Liver (tissue), 9 donors: ENCODE data around the gene SORD. TPM values are rescaled to one million over a fixed set of nuclear protein-coding genes. Genes with fewer than 3 reads are reported as not detected.
A peak's percentile ranks its signal among the peaks of the same experiment; 100 is the strongest.
"Not testable (repeated sequence)": the region's sequence is repeated elsewhere in the genome, so short reads cannot be mapped to it uniquely, and the experiment has no call there.

ENCODE experiments used
- DNase-seq: peaks from one replicate; pipeline ENCODE4 v3.0.0-alpha.2; 2017; ENCODE audit warnings: low spot score
- H3K27ac ChIP-seq, 2 donors: one replicate each; pipeline ENCODE4 v1.7.0; 2013; ENCODE audit warnings: inconsistent platforms in 2 of 2, low read length in 2 of 2, control low read depth in 1 of 2, low read depth in 1 of 2, mild to moderate bottlenecking in 1 of 2
- H3K27me3 ChIP-seq, 4 donors: one replicate each; pipeline versions ENCODE4 v1.6.1 to v1.7.0; 2013; ENCODE audit warnings: low read length in 3 of 4, inconsistent platforms in 1 of 4, mild to moderate bottlenecking in 1 of 4, moderate library complexity in 1 of 4; ENCODE audit not compliant: control insufficient read depth in 4 of 4, insufficient read depth in 4 of 4
- H3K36me3 ChIP-seq, 4 donors: one replicate each; pipeline versions ENCODE4 v1.6.1 to v1.7.0; 2013; ENCODE audit warnings: low read length in 3 of 4, mild to moderate bottlenecking in 3 of 4, low read depth in 1 of 4, moderate library complexity in 1 of 4; ENCODE audit not compliant: control insufficient read depth in 4 of 4, insufficient read depth in 3 of 4
- H3K4me1 ChIP-seq, 4 donors: one replicate each; pipeline versions ENCODE4 v1.6.1 to v1.7.0; 2013; ENCODE audit warnings: low read length in 3 of 4, mild to moderate bottlenecking in 3 of 4, moderate library complexity in 1 of 4; ENCODE audit not compliant: control insufficient read depth in 4 of 4, insufficient read depth in 4 of 4
- H3K4me3 ChIP-seq, 3 donors: one replicate each; pipeline versions ENCODE4 v1.6.1 to v1.7.0; 2013; ENCODE audit warnings: low read length in 3 of 3, control low read depth in 1 of 3, low read depth in 1 of 3, mild to moderate bottlenecking in 1 of 3
- H3K9ac ChIP-seq, 2 donors: one replicate each; pipeline ENCODE4 v1.7.0; 2013; ENCODE audit warnings: low read length in 2 of 2, mild to moderate bottlenecking in 2 of 2, moderate library complexity in 2 of 2, control low read depth in 1 of 2, low read depth in 1 of 2
- H3K9me3 ChIP-seq, 4 donors: one replicate each; pipeline versions ENCODE4 v1.6.1 to v1.7.0; 2013; ENCODE audit warnings: low read length in 3 of 4; ENCODE audit not compliant: control insufficient read depth in 4 of 4
- GABPA ChIP-seq, 2 donors: IDR thresholded peaks in 1 of 2; conservative IDR thresholded peaks in 1 of 2; 2 replicates each; pipeline ENCODE4 v1.6.1; 2016; ENCODE audit warnings: antibody characterized with exemption in 2 of 2, mild to moderate bottlenecking in 1 of 2, moderate library complexity in 1 of 2
- HNF4A ChIP-seq, 2 donors: conservative IDR thresholded peaks; 2 replicates each; pipeline ENCODE4 v1.6.1; 2016; ENCODE audit warnings: antibody characterized with exemption in 2 of 2, mild to moderate bottlenecking in 2 of 2
- HNF4G ChIP-seq: IDR thresholded peaks from 2 replicates; pipeline ENCODE4 v1.6.1; 2016; ENCODE audit warnings: antibody characterized with exemption
- JUND ChIP-seq, 2 donors: IDR thresholded peaks; 2 replicates each; pipeline ENCODE4 v1.6.1; 2016; ENCODE audit warnings: antibody characterized with exemption in 2 of 2
- RAD21 ChIP-seq, 2 donors: IDR thresholded peaks; 2 replicates each; pipeline ENCODE4 v1.6.1; 2016; ENCODE audit warnings: antibody characterized with exemption in 2 of 2, mild to moderate bottlenecking in 2 of 2
- RXRA ChIP-seq, 2 donors: IDR thresholded peaks; 2 replicates each; pipeline ENCODE4 v1.6.1; 2017 to 2018; ENCODE audit warnings: antibody characterized with exemption in 2 of 2, mild to moderate bottlenecking in 1 of 2
- SP1 ChIP-seq: IDR thresholded peaks from 2 replicates; pipeline ENCODE4 v1.6.1; 2018; ENCODE audit warnings: antibody characterized with exemption, mild to moderate bottlenecking
- TAF1 ChIP-seq: conservative IDR thresholded peaks from 2 replicates; pipeline ENCODE4 v1.6.1; 2016; ENCODE audit warnings: antibody characterized with exemption, mild to moderate bottlenecking
- WGBS: extraction: QIAGEN DNeasy Blood & Tissue Kit; methylation state at CpG from one replicate; pipeline ENCODE4 v1.1.7; 2013; 5-methylcytosine and 5-hydroxymethylcytosine counted together
- polyA plus RNA-seq, 2 donors: library from polyadenylated mRNA; stranded (reverse) in 1 of 2; unstranded in 1 of 2; fragments of 200-250 nt in 1 of 2; fragments of >200 nt in 1 of 2; fragmentation: Nextera tagmentation in 1 of 2; extraction: Ambion mirVana in 1 of 2; gene quantifications; one replicate each; pipeline versions ENCODE4 v1.2.1 to v1.2.3, GENCODE V29; 2013 to 2015
- total RNA-seq, 2 donors: library from RNA; depleted of rRNA; stranded (reverse); fragments of >200 nt; gene quantifications; one replicate each; pipeline ENCODE4 v1.2.3, GENCODE V29; 2014
- TF ChIP-seq, protein P1 (sequence below): IDR thresholded peaks from 2 replicates; pipeline ENCODE4 v1.6.1; 2016; ENCODE audit warnings: antibody characterized with exemption, mild to moderate bottlenecking
- donor health status: healthy.
- donor health status: healthy.
- donor health status: healthy.
- donor health status: healthy.
- donor health status: healthy.

The SORD gene
- total and polyA plus RNA-seq, 4 donors: 75.5 to 169 (median 167) TPM

DNA sequence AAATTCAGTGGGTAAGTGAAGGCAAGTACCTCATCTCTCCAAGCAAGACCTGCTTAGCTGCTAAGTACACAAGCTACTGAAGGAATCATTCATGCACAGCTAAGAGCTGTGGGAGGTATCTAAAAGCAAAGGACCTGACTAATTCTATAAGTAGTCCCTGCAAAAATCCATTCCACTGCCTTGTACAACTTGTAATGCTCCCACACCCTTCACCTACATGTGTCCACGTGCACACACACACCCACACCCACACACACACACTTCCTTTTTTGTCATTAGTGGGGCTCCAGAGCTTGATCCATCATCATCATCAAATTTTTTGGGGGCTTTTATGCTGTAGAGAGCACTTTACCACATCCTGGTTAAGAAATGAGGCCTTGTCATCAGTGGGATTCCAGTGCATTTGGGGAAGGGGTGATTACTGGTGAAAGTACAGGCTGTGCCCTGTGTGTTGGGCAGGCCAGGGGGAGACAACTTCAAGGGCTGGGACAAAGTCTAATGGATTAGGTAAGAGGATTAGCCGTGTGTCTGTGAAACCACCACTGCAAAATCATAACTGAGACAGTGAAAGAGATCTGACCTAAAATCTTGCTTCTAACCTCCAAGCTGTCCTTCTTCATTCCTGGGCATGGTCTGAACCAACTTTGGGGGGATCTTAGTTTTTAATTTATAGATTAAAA is 19.1 kb upstream of the SORD start:
- peak overlapping the region in 1 of 2 donors; percentile 43 for H3K27ac ChIP-seq
- H3K27me3 ChIP-seq: not testable (repeated sequence)
- 29% methylated on average over 2 of the region's 2 CpGs for WGBS

DNA sequence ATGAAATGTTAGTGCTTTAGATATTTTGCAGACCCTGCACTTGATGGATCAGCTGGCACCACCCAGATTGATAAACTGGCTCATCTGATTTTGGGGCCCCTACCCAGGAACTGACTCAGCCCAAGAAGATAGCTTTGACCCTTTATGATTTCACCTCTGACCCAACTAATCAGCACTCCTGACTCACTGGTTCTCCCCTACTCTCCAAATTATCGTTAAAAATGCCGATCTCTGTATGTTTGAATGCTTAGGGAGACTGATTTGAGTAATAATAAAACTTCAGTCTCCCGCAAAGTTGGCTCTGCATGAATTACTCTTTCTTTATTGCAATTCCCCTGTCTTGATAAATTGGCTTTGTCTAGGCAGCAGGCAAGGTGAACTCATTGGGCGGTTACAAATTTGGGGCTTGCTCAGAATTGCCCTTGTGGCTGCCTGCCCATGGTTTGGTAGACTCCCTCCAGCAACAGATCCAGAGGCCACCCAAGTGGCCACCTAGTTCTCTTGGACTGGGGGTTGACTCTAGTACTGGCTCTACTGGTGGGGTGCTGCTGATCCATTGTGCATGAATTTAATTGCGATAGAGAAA is 18.3 kb upstream of the SORD start:
- 90% methylated on average over 5 of the region's 5 CpGs for WGBS
- not testable (repeated sequence) for H3K27me3 ChIP-seq, H3K9ac ChIP-seq, H3K36me3 ChIP-seq, DNase-seq, H3K4me3 ChIP-seq, H3K9me3 ChIP-seq
- peaks cover 2 to 25% (median 17%) of the 10 kb centered on the region in 4 donors for H3K4me1 ChIP-seq
- H3K27ac ChIP-seq: peak overlapping the region in 1 of 2 donors; percentile 43

More for the DNA sequence above, 19.1 kb upstream of the SORD start:
- H3K9me3 ChIP-seq, DNase-seq, H3K9ac ChIP-seq, H3K4me3 ChIP-seq, H3K36me3 ChIP-seq: not testable (repeated sequence)
- peak; percentile 64 for TF ChIP-seq HNF4G
- peak in 1 of 2 donors; percentile 21 for TF ChIP-seq RAD21 (IDR thresholded peaks at IDR 0.05)
- peak; percentile 89 for TF ChIP-seq HNF4A (conservative IDR thresholded peaks at IDR 0.05)
- TF ChIP-seq SP1: peak; percentile 87
- TF ChIP-seq RXRA (IDR thresholded peaks at IDR 0.05): peak; percentile 54 to 63
- H3K4me1 ChIP-seq: peaks cover 2 to 25% (median 17%) of the 10 kb centered on the region in 4 donors

DNA sequence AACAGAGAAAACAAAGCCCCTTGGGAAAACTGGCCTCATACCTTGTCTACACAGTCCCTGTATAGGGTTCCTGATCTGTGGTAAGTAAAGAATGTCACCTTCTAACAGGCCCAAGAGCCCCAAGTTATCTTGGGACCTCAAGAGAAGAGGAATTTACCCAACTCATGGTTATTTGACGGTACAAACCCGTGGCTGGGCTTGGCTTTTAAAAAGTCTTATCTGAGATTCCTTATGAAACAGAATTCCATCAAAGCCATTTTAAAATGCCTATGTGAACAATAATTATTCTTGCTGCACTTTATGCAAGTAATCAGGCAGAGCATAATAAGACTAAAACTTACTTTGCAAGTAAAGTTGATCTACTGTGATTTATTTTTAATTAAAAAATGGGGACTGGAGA is 13.9 kb upstream of the SORD start:
- TF ChIP-seq HNF4A (conservative IDR thresholded peaks at IDR 0.05) (no peak), GABPA (IDR thresholded peaks at IDR 0.05 in 1 of 2, conservative IDR thresholded peaks at IDR 0.05 in 1 of 2) (no peak), TAF1 (no peak), JUND (IDR thresholded peaks at IDR 0.05) (no peak), HNF4G (no peak)
- TF ChIP-seq, protein P1, sequence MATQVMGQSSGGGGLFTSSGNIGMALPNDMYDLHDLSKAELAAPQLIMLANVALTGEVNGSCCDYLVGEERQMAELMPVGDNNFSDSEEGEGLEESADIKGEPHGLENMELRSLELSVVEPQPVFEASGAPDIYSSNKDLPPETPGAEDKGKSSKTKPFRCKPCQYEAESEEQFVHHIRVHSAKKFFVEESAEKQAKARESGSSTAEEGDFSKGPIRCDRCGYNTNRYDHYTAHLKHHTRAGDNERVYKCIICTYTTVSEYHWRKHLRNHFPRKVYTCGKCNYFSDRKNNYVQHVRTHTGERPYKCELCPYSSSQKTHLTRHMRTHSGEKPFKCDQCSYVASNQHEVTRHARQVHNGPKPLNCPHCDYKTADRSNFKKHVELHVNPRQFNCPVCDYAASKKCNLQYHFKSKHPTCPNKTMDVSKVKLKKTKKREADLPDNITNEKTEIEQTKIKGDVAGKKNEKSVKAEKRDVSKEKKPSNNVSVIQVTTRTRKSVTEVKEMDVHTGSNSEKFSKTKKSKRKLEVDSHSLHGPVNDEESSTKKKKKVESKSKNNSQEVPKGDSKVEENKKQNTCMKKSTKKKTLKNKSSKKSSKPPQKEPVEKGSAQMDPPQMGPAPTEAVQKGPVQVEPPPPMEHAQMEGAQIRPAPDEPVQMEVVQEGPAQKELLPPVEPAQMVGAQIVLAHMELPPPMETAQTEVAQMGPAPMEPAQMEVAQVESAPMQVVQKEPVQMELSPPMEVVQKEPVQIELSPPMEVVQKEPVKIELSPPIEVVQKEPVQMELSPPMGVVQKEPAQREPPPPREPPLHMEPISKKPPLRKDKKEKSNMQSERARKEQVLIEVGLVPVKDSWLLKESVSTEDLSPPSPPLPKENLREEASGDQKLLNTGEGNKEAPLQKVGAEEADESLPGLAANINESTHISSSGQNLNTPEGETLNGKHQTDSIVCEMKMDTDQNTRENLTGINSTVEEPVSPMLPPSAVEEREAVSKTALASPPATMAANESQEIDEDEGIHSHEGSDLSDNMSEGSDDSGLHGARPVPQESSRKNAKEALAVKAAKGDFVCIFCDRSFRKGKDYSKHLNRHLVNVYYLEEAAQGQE: no peak
- no peak overlapping the region for H3K27ac ChIP-seq
- peaks cover 2 to 16% (median 2%) of the 10 kb centered on the region in 4 donors for H3K4me1 ChIP-seq
- DNase-seq: no peak
- H3K27me3 ChIP-seq: no peaks in the 10 kb centered on the region
- H3K4me3 ChIP-seq: no peak overlapping the region
- 88% methylated on average over 2 of the region's 2 CpGs for WGBS
- H3K9ac ChIP-seq: no peak overlapping the region
- H3K36me3 ChIP-seq: no peaks in the 10 kb centered on the region
- no peaks in the 10 kb centered on the region for H3K9me3 ChIP-seq

DNA sequence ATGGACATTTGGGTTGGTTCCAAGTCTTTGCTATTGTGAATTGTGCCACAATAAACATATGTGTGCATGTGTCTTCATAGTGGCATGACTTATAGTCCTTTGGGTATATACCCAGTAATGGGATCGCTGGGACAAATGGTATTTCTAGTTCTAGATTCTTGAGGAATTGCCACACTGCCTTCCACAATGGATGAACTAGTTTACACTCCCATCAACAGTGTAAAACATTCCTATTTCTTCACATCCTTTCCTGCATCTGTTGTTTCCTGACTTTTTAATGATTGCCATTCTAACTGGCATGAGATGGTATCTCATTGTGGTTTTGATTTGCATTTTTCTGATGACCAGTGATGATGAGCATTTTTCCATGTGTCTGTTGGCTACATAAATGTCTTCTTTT is 7.9 kb upstream of the SORD start:
- H3K36me3 ChIP-seq, H3K4me3 ChIP-seq, DNase-seq, H3K9me3 ChIP-seq, H3K9ac ChIP-seq, H3K27ac ChIP-seq, H3K27me3 ChIP-seq, H3K4me1 ChIP-seq: not testable (repeated sequence)
- 89% methylated on average over 1 of the region's 1 CpG for WGBS
